ENCODE results near the gene GMNN.

DNA sequence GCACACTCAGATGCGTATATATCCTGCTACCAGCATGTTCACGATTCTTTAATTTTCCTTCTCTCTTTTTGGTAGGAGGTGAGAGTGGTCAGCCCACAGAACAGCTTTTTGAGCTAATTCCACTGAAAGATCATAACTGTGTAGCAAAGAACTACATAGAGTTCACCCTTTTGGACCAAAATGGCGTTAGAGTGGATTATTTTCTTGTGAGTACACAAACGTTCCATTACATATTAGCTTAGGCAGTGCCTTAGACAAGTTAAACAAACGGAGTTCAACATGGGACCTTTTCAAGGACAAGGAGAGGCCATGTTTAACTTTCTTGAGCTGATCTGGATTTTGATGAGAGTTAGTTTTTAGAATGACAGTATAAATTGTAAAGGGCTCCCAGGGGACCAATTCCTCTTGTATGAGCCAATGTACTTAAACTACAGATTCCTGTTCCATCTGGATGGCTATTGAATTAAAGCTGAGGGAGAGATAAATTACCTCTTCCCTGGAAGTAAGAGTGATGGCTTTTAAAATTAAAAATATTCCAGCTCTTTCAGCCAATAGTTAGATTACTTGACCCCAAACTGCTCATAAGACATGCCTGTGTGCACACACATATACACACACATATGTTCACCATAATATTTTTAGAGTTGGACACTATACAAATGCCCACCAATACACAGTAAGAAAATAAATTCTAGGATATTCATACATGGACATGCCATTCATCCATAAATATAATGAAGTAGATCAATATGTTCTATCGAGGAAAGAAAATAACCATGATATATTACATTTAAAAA lies 49.6 kb downstream of the GMNN start:
- TF ChIP-seq POLR2AphosphoS5 (IDR thresholded peaks at IDR 0.05) (no peak), EZH2 (IDR thresholded peaks at IDR 0.05; ENCODE audit: borderline replicate concordance, insufficient read depth, low read length, poor library complexity, severe bottlenecking) (no peak), RAD21 (conservative IDR thresholded peaks at IDR 0.05) (no peak), TAF1 (IDR thresholded peaks at IDR 0.05; ENCODE audit: low read depth) (no peak), MXI1 (conservative IDR thresholded peaks at IDR 0.05; ENCODE audit: poor library complexity, severe bottlenecking) (no peak), EP300 (conservative IDR thresholded peaks at IDR 0.05; ENCODE audit: poor library complexity, severe bottlenecking) (no peak), SMC3 (conservative IDR thresholded peaks at IDR 0.05; ENCODE audit: poor library complexity) (no peak)
- TF ChIP-seq, protein P1, sequence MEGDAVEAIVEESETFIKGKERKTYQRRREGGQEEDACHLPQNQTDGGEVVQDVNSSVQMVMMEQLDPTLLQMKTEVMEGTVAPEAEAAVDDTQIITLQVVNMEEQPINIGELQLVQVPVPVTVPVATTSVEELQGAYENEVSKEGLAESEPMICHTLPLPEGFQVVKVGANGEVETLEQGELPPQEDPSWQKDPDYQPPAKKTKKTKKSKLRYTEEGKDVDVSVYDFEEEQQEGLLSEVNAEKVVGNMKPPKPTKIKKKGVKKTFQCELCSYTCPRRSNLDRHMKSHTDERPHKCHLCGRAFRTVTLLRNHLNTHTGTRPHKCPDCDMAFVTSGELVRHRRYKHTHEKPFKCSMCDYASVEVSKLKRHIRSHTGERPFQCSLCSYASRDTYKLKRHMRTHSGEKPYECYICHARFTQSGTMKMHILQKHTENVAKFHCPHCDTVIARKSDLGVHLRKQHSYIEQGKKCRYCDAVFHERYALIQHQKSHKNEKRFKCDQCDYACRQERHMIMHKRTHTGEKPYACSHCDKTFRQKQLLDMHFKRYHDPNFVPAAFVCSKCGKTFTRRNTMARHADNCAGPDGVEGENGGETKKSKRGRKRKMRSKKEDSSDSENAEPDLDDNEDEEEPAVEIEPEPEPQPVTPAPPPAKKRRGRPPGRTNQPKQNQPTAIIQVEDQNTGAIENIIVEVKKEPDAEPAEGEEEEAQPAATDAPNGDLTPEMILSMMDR (IDR thresholded peaks at IDR 0.05; ENCODE audit: poor library complexity, severe bottlenecking): no peak
- TF ChIP-seq, protein P2, sequence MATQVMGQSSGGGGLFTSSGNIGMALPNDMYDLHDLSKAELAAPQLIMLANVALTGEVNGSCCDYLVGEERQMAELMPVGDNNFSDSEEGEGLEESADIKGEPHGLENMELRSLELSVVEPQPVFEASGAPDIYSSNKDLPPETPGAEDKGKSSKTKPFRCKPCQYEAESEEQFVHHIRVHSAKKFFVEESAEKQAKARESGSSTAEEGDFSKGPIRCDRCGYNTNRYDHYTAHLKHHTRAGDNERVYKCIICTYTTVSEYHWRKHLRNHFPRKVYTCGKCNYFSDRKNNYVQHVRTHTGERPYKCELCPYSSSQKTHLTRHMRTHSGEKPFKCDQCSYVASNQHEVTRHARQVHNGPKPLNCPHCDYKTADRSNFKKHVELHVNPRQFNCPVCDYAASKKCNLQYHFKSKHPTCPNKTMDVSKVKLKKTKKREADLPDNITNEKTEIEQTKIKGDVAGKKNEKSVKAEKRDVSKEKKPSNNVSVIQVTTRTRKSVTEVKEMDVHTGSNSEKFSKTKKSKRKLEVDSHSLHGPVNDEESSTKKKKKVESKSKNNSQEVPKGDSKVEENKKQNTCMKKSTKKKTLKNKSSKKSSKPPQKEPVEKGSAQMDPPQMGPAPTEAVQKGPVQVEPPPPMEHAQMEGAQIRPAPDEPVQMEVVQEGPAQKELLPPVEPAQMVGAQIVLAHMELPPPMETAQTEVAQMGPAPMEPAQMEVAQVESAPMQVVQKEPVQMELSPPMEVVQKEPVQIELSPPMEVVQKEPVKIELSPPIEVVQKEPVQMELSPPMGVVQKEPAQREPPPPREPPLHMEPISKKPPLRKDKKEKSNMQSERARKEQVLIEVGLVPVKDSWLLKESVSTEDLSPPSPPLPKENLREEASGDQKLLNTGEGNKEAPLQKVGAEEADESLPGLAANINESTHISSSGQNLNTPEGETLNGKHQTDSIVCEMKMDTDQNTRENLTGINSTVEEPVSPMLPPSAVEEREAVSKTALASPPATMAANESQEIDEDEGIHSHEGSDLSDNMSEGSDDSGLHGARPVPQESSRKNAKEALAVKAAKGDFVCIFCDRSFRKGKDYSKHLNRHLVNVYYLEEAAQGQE (IDR thresholded peaks at IDR 0.05; ENCODE audit: borderline replicate concordance): no peak

Measured in neural cell (in vitro differentiated cells).